Measurements from ENCODE around the gene ASB12.
A peak's percentile ranks its signal among the peaks of the same experiment; 100 is the strongest.
"Not testable (repeated sequence)": the region's sequence is repeated elsewhere in the genome, so short reads cannot be mapped to it uniquely, and the experiment has no call there.

Gene ASB12, protein sequence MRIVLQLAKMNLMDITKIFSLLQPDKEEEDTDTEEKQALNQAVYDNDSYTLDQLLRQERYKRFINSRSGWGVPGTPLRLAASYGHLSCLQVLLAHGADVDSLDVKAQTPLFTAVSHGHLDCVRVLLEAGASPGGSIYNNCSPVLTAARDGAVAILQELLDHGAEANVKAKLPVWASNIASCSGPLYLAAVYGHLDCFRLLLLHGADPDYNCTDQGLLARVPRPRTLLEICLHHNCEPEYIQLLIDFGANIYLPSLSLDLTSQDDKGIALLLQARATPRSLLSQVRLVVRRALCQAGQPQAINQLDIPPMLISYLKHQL

DNA sequence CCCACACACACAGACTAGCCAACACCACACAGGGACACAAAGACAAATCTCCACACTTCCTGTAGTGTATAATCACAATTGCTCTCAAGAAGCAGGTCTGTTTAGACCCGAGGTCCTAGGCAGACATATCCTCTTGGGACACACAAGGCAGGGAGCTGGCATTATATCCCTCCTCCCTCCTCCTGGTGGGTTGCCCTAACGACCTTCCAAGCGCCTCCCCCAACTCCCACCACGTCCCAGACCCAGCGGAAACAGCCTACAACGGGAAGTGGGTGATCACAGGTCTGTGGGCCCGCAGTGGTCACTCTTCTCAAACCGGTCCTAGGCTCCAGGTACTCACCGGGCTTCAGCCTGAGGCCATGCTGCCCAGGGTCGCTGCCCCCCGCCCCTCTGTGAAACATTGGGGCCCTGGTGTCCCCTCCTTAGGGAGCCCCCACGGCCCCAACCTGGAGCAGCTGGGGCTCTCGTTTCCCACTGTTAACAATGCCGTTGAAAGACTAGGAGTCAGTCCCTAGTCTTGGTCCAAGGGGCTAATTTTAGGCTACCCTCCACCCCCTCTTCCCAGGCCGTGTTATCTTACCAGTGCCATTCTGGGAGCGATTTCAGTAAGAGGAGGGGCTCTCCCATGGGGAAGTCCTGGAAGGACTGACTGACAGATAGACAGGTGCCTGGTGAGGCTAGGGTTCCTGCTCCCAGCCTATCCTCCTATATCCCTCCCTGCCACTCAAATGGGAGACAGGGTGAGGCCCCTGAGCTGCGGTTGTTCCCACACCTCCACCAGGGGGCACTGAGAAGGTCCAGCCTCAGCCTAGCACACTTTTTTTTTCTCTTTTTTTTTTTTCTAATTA lies at the start of gene ASB12:
ASB12 (minus strand) TSS at position 485 of the 848 bp plus-strand sequence. CDS start 4,957 bp downstream, outside the sequence.
- no peak for DNase-seq

DNA sequence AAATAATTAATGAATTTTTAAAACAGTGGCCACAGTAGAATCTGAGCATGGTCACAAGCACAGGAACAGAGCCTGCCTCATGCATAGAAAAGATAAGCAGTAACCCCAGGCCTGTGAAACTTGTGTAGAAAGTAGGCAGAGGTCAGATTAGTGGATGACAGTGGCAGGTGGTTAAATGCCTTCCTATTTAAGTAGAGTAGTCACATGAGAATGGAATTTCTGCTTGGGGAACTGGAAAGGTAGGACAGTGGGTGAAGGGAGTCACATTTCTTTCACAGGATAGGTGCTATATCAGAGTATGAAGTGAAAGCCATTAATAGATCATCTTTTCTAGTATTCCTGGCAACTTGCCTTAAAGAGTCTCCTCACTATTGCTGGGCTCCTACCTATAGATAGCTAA lies 34.9 kb upstream of the ASB12 start:
- DNase-seq, result no peak

DNA sequence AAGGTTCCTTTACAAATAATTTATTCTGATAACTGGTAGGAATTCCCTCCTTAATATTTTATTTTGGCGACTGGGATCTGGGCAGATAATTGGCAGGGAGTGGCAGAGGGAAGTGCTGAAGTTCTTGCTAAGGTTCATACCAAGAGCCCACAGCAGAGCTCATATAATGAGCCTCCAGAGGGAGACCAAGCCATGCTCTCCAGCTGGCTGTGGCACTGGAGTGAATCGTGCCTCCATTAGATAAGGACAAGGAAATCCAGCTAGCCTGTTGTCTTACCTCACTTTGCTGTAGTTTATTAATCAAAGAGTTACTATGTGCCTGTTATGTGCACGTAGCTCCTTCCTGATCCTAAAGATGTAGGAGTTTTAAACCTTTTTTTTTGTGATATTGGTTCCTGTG lies 1.3 kb downstream of the ASB12 start:
- no peak for DNase-seq

DNA sequence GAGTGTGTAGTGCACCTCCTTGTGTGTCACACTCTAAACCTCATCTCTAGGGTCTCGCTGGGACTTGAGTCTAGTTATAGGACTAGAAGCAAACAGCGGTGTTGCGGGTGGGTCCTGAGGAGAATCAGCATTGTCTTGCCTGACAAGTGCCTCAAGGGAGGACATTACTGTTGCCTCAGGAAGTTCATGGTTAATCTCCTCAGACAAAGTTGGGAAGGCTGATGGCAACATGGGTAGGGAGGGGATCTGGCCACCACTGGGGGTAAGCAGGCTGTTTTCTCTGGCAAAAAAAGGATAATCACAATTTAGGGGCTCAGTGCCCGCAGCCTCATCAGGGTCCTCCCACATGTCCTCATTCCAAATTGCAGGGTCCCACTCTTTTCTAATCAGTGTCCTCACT lies 12.4 kb downstream of the ASB12 start:
- no peak for DNase-seq

DNA sequence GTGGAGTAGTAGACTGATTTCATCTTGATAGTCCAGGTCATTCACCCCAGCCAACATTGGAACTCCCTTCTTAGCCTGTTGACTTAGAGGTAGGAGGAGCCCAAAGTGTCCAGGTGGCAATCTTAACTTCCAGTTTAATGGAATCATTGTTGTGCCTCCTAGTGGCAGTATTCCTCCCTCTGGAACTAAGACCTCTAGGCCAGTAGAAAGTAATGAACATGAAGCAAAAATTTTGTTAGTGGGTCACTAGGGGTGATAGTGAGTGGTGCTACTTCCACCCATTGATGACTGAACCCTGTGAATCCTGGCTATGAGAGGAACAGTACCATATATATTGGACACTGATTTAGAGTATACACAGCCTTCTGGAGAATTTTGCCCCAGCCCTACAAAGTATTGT lies 16.4 kb downstream of the ASB12 start:
- DNase-seq, result not testable (repeated sequence)

DNA sequence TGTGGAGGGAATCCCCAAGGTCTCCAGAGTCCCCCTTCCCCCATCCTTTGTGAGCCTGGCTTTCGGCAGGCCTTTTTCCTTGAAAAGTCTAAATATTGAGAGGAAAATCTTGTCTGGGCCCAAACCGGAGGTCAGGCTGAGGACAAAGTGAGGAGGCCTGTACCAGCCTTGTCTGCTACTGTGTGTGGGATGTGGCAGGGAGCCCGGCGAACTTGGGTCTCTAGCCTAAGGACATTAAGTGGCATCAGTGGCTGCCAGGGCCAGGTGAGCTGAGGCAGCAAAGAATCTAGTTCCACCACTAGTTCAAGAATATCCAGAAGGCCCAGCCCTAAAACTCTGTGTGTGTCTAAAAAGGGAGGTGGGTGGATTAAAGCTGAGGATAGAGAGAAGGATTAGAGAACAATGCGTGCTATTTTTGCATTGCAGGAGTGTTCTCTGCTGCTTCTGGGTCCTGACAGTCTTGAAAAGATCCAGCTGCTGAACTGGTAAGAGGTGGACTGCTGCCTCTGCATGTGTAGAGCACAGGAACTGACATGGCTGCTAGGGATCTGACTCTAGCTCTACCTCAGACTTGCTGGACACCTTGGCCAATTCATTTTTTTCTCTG lies 23.7 kb downstream of the ASB12 start:
- no peak for DNase-seq

DNA sequence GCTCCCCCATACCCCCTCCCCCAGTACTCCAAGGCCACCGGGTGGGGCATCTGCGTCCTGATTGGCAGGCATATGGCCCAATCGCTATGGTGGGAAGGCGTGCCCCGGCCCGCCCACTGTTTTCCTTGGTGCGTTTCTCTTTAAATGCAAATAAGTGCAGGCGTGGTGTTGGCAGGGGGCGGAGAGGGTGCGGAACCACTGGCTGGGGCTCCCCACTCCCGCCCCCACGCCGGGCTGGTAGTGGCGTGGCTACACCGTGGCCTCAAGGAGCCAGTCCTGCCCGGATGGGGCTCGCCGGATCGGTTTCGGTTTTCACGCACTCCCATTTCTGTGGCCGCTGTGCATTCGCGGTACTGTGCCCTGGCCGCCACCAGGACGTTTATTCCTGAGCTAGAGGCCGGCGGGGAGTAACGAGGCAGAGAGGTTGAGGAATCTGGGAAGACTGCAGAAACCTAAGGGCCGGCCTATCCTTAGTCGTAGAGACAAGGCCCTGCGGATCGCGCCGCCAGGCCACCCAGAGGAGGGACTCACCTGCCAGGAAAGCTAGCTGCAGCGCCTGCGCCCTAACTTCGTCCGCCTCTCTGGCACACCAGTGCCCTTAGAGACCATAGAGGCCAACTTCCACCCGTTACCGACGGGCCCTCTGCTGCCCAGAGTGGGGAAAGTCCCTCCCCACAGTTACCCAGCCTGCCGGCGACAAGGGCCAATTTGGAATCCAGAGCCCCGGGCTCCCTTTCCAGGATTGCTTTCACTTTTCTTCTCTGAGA lies 24.5 kb downstream of the ASB12 start:
- peak; percentile 91 for DNase-seq

DNA sequence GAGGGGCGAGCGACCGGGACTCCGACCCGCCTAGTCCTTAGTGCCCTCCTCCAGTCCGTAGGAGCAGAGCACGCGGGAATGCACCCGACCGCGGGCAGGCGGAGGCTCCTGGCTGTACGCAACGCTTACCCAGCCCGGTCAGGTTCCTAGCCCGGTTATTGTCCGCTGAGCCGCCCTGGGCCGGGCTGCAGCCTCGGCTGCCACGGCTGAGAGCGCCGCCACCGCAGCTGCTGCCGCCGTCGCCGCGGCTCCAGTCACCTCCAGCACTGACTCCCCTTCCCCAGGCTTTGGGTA lies 25.0 kb downstream of the ASB12 start, which contains the start of gene AMER1:
AMER1 (minus strand) TSS at position 268 of the 294 bp plus-strand sequence. CDS start 12,422 bp downstream, outside the sequence.
- peak; percentile 49 for DNase-seq

DNA sequence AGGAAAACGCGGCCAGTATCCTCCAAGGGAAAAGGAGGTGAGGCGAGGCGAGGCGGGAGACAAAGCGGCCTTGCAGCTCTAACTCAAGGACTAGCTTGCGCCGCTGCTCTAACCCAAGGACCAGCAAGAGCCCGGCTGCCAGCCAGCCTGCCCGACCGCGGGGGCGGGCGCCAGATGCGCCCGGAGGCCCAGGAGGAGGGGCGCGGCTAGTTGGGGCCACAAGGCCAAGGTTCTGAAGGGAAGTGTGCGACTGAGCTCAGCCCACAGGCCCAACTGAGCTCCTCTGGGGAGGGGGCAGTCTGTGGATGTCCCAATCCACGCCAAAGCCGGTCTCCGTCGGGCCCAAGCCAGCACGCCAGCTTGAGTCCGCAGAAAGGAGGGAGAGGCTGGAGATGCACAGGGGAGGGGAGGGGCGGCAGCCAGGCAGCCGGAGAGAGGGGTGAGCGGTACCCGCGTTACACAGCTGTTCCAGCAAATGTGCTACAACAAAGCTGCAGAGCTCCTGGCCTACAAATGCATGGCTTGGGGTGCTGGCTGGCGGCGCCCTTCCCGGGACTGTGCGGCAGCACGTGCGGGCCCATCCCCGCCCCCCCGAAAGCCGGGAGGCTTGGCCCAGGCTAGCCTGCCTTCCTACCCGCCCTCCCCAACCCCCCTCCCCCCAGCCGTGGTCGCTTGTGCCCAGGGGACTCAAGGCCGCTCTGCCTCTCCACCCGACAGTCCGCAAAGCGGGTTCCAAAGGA lies 25.5 kb downstream of the ASB12 start:
- peak; percentile 1 for DNase-seq

DNA sequence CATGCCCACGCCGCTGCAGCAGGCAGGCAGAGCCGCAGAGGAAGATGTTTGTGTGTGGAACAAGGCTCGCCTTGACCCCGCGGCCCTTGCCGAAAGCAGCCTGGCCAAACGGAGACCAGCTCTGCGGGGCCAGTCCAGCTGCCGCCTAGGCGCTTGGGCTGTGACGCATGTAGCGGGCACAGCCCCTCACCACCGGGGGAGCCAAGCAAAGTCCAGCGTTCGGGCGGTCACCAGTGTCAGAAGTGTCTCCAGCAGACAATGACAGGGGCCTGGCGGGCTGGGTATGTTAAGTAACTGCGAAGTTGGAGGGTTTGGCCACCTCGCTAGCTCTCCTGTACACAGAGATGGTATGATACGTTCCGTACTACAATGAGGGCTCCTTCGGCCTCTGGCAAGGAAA lies 26.2 kb downstream of the ASB12 start:
- no peak for DNase-seq

DNA sequence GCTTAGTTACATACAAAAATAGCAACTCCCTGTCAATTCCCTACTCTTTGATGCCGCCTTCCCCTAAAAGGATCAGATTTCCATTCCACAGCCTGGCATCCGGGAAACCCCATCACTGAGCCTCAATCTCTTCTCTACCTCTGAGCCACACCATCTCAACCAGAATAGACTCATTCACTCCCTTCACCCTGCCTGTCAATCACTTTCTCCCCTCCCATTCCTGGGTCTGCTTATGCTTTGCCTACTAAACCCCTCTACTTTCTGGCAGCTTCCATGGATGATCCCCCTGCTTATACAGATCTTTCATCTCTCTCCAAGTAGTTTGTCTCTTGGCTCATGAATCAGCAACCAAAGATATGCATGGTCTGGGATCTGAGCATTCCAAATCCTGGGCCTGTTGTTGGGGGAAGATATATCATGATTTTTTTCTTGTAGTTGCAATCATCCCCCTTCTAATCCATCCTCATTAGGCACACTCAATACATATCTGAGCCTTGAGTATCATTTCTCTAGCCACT lies 27.5 kb downstream of the ASB12 start:
- no peak for DNase-seq

DNA sequence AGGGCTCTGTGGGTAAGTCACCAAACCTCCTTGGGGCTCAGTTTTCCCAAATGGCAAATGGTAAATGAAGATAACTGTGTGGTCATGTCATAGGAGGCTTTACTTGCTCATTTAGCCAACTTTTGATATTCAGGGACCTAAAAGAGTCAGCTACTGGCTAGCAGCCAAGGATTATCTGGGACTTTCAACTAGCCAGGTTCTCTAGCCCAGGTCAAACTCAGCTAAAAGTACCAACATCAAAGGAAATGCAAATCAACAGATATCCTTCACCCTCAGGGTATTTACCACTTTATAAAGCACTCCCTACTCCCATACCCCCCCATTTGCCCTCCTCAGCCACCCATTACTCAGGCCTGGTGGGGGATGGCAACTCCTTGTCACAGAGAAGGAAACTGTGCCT lies 32.4 kb downstream of the ASB12 start:
- DNase-seq, result no peak

DNA sequence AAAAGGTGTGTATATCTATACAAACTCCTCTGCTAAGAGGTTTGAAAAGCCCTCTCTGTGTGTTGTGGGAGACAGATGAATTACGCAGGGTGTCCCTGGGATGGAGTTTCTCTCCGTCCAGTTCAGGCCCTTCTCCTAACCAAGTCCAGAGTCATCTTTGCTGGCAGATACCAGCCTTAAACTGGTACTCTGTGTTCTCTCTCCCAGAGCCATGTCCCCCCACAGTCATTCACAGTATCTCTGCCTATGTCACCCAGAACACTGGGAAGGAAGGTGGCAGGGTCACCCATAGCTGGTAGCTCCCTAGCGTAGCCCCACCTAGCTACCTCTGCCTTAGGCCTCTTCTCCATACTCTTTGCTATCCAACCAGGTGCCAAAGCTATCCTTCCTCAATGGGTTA lies 33.8 kb downstream of the ASB12 start:
- DNase-seq, result no peak

DNA sequence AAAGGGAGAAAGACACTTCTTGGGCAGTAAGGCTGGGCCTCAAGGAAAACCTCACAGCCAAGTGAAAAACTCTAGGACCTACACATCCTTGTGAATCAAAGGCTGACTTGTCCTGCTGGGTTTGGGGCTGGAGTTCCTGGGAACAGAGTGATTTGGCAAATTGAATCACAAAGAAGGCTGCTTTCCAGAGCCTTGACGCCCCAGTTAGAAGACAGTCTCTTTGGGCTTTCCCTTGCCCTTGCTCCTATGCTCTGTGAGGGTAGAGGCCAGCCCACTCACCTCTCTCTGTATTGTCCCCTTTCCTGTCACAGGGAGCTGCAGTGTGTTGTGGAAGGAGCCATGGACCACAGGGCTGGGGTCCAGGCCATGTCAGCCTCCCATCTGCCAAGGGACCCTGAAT lies 34.5 kb downstream of the ASB12 start:
- DNase-seq, result no peak

DNA sequence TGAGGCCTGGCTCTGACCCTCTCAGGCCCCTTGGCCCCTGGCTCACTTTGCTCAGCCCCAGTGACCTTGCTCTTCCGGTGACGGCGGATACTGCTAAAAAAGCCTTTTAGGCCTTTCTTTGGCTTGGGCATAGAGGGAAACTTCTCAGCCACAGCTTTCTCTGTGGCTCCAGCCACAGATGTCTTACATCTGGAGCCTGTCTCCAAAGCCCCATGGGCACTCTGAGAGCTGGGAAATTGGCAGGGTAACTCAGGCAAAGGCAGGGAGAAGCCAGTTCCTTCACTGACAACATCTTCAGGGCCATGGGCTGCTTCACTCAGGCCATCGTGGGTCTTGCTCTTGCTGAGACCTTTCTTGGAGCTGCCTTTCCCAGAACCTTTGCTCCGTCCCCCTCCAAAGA lies 37.7 kb downstream of the ASB12 start:
- DNase-seq, result no peak

DNA sequence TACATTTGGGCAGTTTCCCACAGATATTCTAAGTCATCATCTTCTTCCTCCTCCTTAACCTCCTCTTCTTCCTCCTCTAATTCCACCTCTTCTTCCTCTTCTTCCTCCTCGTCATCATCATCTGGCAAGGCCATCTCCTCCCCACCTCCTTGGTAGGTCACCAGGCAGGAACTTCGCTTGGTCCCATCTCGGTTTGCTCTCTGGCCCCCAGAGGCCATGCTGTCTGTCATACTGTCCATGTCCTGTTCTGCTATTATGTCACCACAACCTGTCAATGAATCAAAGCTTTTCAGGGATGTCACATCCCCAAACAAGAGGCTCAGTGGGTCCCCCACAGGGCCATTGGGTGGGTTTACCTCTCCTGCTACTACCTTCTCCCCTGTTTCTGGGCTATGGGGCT lies 38.4 kb downstream of the ASB12 start:
- DNase-seq, result no peak

DNA sequence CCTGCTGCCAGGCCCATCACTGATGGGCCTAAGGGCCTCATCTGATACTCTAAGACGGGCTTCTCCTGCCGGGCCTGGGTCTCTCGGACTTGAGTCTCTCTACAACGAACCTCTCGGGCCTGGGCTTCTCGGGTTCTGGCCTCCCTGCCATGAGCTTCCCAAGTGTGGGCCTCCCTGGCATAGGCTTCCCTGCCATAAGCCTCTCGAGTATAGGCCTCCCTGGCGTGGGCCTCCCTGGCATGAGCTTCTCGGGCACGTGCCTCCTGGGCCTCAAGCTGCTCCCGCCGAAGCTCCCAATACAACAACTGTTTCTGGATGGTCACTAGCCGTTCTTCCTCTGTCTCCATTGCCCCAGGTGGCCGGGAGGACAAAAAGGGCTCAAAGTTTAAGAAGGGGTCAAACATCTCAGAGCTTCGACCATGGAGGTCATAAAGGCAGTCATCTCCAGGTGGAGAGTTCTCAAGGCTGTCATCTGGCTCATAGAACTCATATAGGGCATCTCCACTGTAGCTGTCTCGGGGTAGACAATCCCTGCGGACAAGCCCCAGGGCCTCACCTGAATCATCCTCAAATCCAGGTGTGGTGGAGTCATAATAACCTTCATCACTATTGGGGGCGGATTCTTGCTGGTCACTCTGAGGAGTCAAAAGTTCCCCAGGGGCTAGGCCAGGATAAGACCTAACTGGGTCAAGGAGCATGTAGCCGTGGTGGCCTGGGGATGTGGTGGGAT lies 39.0 kb downstream of the ASB12 start:
- DNase-seq, result no peak

DNA sequence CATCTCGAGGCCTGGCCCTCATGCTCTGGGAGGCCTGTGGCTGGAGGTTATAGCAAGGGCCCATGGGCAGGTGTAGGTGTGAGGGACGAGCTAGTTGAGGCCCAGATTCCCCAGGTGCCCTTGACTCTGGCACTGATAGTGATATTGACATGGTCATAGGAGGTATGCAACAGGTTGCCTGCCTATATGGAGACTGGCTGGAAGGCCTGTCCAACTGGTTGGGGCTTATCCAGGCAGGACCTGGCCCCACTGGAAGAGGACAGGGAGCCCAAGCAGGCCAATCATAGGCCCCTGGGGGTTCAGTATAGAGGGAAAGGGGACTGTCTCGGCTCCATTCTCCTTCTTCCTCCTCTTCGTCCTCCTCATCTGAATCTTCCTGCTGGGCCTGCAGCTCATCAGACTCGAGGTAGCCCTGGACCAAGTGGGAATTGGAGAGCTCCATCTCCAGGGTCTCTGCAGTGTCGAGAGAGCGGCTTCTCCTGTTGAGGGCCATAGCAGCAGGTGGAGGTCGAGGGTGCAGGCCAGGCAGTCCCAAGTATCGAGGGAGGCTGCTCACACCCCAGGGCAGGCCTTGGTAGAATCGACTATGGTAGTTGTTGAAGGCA lies 40.2 kb downstream of the ASB12 start:
- DNase-seq, result no peak

DNA sequence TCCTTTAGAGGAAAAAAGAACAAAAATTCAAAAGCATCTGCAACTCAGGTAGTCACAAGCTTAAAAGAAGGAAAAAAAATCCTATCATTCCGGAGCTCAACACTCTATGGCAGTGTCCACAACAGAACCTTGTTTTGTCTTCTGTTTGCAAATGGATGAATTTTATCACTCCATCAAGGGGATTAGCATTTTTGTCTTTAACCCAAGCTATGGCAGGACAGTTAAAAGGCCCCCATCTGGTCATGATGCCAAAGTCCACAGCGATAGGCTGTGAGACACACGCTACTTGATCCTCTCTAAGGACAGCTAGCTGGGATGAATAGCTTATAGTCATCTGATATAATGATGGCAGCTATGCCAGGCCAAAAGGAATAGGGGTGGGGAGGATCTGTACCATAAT lies 41.5 kb downstream of the ASB12 start:
- no peak for DNase-seq

DNA sequence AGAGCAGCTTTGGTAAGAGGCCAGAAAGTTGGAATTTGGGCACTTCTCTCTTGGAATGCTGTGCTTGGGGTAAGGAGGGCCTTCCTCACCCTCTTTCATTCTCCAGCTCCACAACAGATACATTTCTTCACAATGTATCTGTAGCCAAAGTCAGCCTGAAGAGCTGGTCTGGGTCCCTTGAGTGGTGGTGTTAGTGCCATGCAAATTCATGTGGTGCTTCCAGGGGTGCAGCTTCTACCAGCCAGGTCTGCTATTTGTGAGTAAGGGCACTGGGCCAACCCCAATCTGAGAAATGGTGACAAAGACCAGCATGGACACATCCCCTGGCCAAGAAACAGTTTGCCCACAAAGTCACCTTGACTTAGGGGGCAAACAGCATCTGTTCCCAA lies 42.7 kb downstream of the ASB12 start:
- DNase-seq, result no peak
